SK-N-SH (cell line): Measurements from ENCODE around the gene C2orf69.

ENCODE experiments used
- CHD2 ChIP-seq: fragments of 150-350 bp; IDR thresholded peaks from 2 replicates; pipeline ENCODE4 v1.6.1; 2018; ENCODE audit warnings: low read length; ENCODE audit not compliant: partially characterized antibody
- CTCF ChIP-seq: fragments of 200-600 bp; sonication (generic); IDR thresholded peaks from 2 replicates; pipeline ENCODE4 v1.6.1; 2017; ENCODE audit warnings: antibody characterized with exemption, mild to moderate bottlenecking, moderate library complexity
- EP300 ChIP-seq, 2 experiments: IDR thresholded peaks; 2 replicates each; pipeline versions ENCODE4 v1.4.0 to v1.6.1; 2012; ENCODE audit warnings: borderline replicate concordance in 1 of 2, low read depth in 1 of 2, low read length in 1 of 2
- EZH2phosphoT487 ChIP-seq: fragments of 200-600 bp; sonication (generic); IDR thresholded peaks from 2 replicates; pipeline ENCODE4 v1.6.1; 2017; ENCODE audit warnings: low read depth, mixed run types, mild to moderate bottlenecking, antibody characterized with exemption, moderate library complexity, borderline replicate concordance
- JUND ChIP-seq: IDR thresholded peaks from 2 replicates; pipeline ENCODE4 v1.4.0; 2012
- MAX ChIP-seq: IDR thresholded peaks from 2 replicates; pipeline ENCODE4 v1.4.0; 2012; ENCODE audit warnings: low read depth
- REST ChIP-seq: IDR thresholded peaks from 2 replicates; pipeline ENCODE4 v1.6.1; 2012; ENCODE audit warnings: mild to moderate bottlenecking, low read depth, low read length, moderate library complexity
- SIN3A ChIP-seq: IDR thresholded peaks from 2 replicates; pipeline ENCODE4 v1.6.1; 2012; ENCODE audit warnings: low read depth, mild to moderate bottlenecking, low read length, moderate library complexity, borderline replicate concordance
- TCF12 ChIP-seq: IDR thresholded peaks from 2 replicates; pipeline ENCODE4 v1.4.0; 2012
- TEAD4 ChIP-seq: IDR thresholded peaks from 2 replicates; pipeline ENCODE4 v1.4.0; 2012; ENCODE audit warnings: mild to moderate bottlenecking, borderline replicate concordance; ENCODE audit not compliant: insufficient read depth

- TF ChIP-seq CTCF, result no peak
- no peak for TF ChIP-seq CHD2
- TF ChIP-seq EP300 (IDR thresholded peaks at IDR 0.05; ENCODE audit: borderline replicate concordance in 1 of 2, low read depth in 1 of 2, low read length in 1 of 2), result no peak
- TF ChIP-seq JUND, result no peak
- no peak for TF ChIP-seq TEAD4
- TF ChIP-seq MAX, result no peak
- no peak for TF ChIP-seq SIN3A
- no peak for TF ChIP-seq TCF12
- no peak for TF ChIP-seq REST
- TF ChIP-seq EZH2phosphoT487, result no peak
Measured at GRCh38 chr2:199962203-199962602, 51.1 kb downstream of the C2orf69 start.
